HEK293 (cell line): ENCODE results near the gene SESN1.
"Not testable (repeated sequence)": the region's sequence is repeated elsewhere in the genome, so short reads cannot be mapped to it uniquely, and the experiment has no call there.

ENCODE experiments used
- BCL11A ChIP-seq: fragments of 450-650 bp; formaldehyde crosslinking; IDR thresholded peaks from 2 replicates; pipeline ENCODE4 v1.5.1; 2016; ENCODE audit warnings: low read depth, missing biosample characterization, missing genetic modification characterization
- CTCF ChIP-seq: fragments of 450-650 bp; formaldehyde crosslinking; IDR thresholded peaks from 2 replicates; pipeline ENCODE4 v1.5.1; 2016; ENCODE audit warnings: missing biosample characterization, missing genetic modification characterization
- HIC1 ChIP-seq: fragments of 450-650 bp; formaldehyde crosslinking; IDR thresholded peaks from 2 replicates; pipeline ENCODE4 v1.5.1; 2016; ENCODE audit warnings: missing biosample characterization, missing genetic modification characterization
- KLF16 ChIP-seq: fragments of 450-650 bp; formaldehyde crosslinking; IDR thresholded peaks from 2 replicates; pipeline ENCODE4 v1.5.1; 2017; ENCODE audit warnings: missing biosample characterization, missing genetic modification characterization
- REST ChIP-seq: fragments of 450-650 bp; formaldehyde crosslinking; IDR thresholded peaks from 2 replicates; pipeline ENCODE4 v1.5.1; 2016; ENCODE audit warnings: missing biosample characterization, missing genetic modification characterization
- TCF7L2 ChIP-seq: IDR thresholded peaks from 2 replicates; pipeline ENCODE4 v1.6.1; 2011; ENCODE audit warnings: low read depth, mild to moderate bottlenecking, inconsistent platforms, low read length, moderate library complexity, borderline replicate concordance
- ZBTB17 ChIP-seq: fragments of 450-650 bp; formaldehyde crosslinking; IDR thresholded peaks from 2 replicates; pipeline ENCODE4 v1.5.1; 2016; ENCODE audit warnings: missing biosample characterization, missing genetic modification characterization
- ZNF184 ChIP-seq: fragments of 450-650 bp; IDR thresholded peaks from 2 replicates; pipeline ENCODE4 v1.5.1; 2018; ENCODE audit warnings: missing biosample characterization, mild to moderate bottlenecking, missing genetic modification characterization
- ZNF211 ChIP-seq: fragments of 450-650 bp; formaldehyde crosslinking; IDR thresholded peaks from 2 replicates; pipeline ENCODE4 v1.5.1; 2016; ENCODE audit warnings: low read depth, missing biosample characterization, missing genetic modification characterization
- ZNF274 ChIP-seq, 2 experiments: fragments of 200-500 bp in 1 of 2; fragments of 450-650 bp in 1 of 2; sonication (Bioruptor generic) in 1 of 2; formaldehyde crosslinking in 1 of 2; IDR thresholded peaks; 2 replicates each; pipeline versions ENCODE4 v1.5.1 to v1.6.1; 2014 to 2016; ENCODE audit warnings: borderline replicate concordance in 1 of 2, inconsistent platforms in 1 of 2, low read length in 1 of 2, missing biosample characterization in 1 of 2, missing genetic modification characterization in 1 of 2
- ZNF670 ChIP-seq: fragments of 450-650 bp; formaldehyde crosslinking; IDR thresholded peaks from 2 replicates; pipeline ENCODE4 v1.5.1; 2016; ENCODE audit warnings: missing biosample characterization, missing genetic modification characterization, low read depth

GRCh38 chr6:109112663-109113062 is 18.0 kb upstream of the SESN1 start:
- not testable (repeated sequence) for TF ChIP-seq BCL11A; CTCF (tag by site-specific recombination); ZBTB17; REST (tag by site-specific recombination); KLF16; ZNF184; TCF7L2; ZNF670 (tag by site-specific recombination); HIC1 (tag by site-specific recombination); ZNF211 (tag by site-specific recombination); ZNF274 (IDR thresholded peaks at IDR 0.05; ENCODE audit: low read length); ZNF274 (tag by site-specific recombination; IDR thresholded peaks at IDR 0.05; ENCODE audit: borderline replicate concordance)
